Glomerular endothelial cell (primary cell): ENCODE results near the gene SLC25A48. TPM values are rescaled to one million over a fixed set of nuclear protein-coding genes. Genes with fewer than 3 reads are reported as not detected.

Experiments
- DNase-seq: peaks from one replicate; pipeline ENCODE4 v3.0.0-alpha.2; 2011; ENCODE audit warnings: low read depth, low spot score; ENCODE audit errors: extremely low read depth
- total RNA-seq: library from RNA; depleted of rRNA; stranded (reverse); fragments of >200 nt; gene quantifications from 2 replicates; pipeline ENCODE4 v1.2.3, GENCODE V29; 2015

Gene SLC25A48
- total RNA-seq, 1 donor from 2014 or later = not detected

- no peak for DNase-seq
Measured at GRCh38 chr5:135913713-135914626, 79.5 kb downstream of the SLC25A48 start.

- no peak for DNase-seq
Measured at GRCh38 chr5:135915466-135916001, 81.1 kb downstream of the SLC25A48 start.

- no peak for DNase-seq
Measured at GRCh38 chr5:135916638-135917263, 82.3 kb downstream of the SLC25A48 start.

- no peak for DNase-seq
Measured at GRCh38 chr5:135920199-135920598, 85.7 kb downstream of the SLC25A48 start.

GRCh38 chr5:135921388-135921787 is 86.9 kb downstream of the SLC25A48 start:
- no peak for DNase-seq

- DNase-seq = no peak
Measured at GRCh38 chr5:135930029-135930948, 95.8 kb downstream of the SLC25A48 start.

- no peak for DNase-seq
Measured at GRCh38 chr5:135930949-135931295, 96.5 kb downstream of the SLC25A48 start.

GRCh38 chr5:135934939-135935338 is 100.5 kb downstream of the SLC25A48 start:
- no peak for DNase-seq

- no peak for DNase-seq
Measured at GRCh38 chr5:135937245-135937911, 102.9 kb downstream of the SLC25A48 start.

Other genes with a start within 250 kb of the SLC25A48 start
- not detected in 2 replicates for gene IL9, start 61.2 kb downstream of the SLC25A48 start, total RNA-seq
- gene LECT2, start 120.3 kb downstream of the SLC25A48 start, total RNA-seq = not detected in 2 replicates
- gene TGFBI, start 194.3 kb downstream of the SLC25A48 start, total RNA-seq = 110 and 125 TPM in 2 replicates